KMS-11 (cell line): ENCODE measurements around the gene RANBP3.

ENCODE experiments used
- H2AFZ ChIP-seq: fragments of 200-600 bp; sonication (generic); 2 replicates; pipeline ENCODE4 v1.6.1; 2016; ENCODE audit warnings: antibody characterized with exemption, mixed run types, low read depth
- H3K27ac ChIP-seq: fragments of 200-600 bp; sonication (generic); 2 replicates; pipeline ENCODE4 v1.6.1; 2016; ENCODE audit warnings: mild to moderate bottlenecking, mixed run types
- H3K27me3 ChIP-seq: fragments of 200-600 bp; sonication (generic); 2 replicates; pipeline ENCODE4 v1.6.1; 2017; ENCODE audit warnings: mild to moderate bottlenecking, low read depth, mixed run types, moderate library complexity; ENCODE audit not compliant: insufficient read depth
- H3K36me3 ChIP-seq: fragments of 200-600 bp; sonication (generic); 2 replicates; pipeline ENCODE4 v1.6.1; 2017; ENCODE audit warnings: mild to moderate bottlenecking, mixed run types; ENCODE audit not compliant: insufficient read depth
- H3K4me1 ChIP-seq: fragments of 200-600 bp; sonication (generic); 2 replicates; pipeline ENCODE4 v1.6.1; 2016; ENCODE audit warnings: mild to moderate bottlenecking, low read depth, mixed run types; ENCODE audit not compliant: poor library complexity, severe bottlenecking
- H3K4me2 ChIP-seq: fragments of 200-600 bp; sonication (generic); 2 replicates; pipeline ENCODE4 v1.7.0; 2016; ENCODE audit warnings: mild to moderate bottlenecking, mixed run types
- H3K4me3 ChIP-seq: fragments of 200-600 bp; sonication (generic); IDR thresholded peaks from 2 replicates; pipeline ENCODE4 v1.6.1; 2017; ENCODE audit warnings: low read depth, low read length, mixed read lengths; ENCODE audit not compliant: insufficient read depth
- H3K79me2 ChIP-seq: fragments of 200-600 bp; sonication (generic); 2 replicates; pipeline ENCODE4 v1.6.1; 2016; ENCODE audit warnings: low read depth, mixed run types; ENCODE audit not compliant: insufficient read depth
- H3K9ac ChIP-seq: fragments of 200-600 bp; sonication (generic); 2 replicates; pipeline ENCODE4 v1.6.1; 2016; ENCODE audit warnings: mild to moderate bottlenecking, mixed run types
- H4K20me1 ChIP-seq: fragments of 200-600 bp; sonication (generic); 2 replicates; pipeline ENCODE4 v1.6.1; 2016; ENCODE audit warnings: mild to moderate bottlenecking, mixed run types; ENCODE audit not compliant: insufficient read depth
- CTCF ChIP-seq: fragments of 200-600 bp; sonication (generic); conservative IDR thresholded peaks from 2 replicates; pipeline ENCODE4 v1.6.1; 2017; ENCODE audit warnings: low read depth, mild to moderate bottlenecking, antibody characterized with exemption, low read length, moderate library complexity, mixed read lengths

Gene RANBP3

GRCh38 chr19:6023085-6023682 lies 45.2 kb upstream of the RANBP3 start:
- H3K79me2 ChIP-seq = no peaks in the 10 kb centered on the region
- H4K20me1 ChIP-seq = no peaks in the 10 kb centered on the region
- no peaks in the 10 kb centered on the region for H3K4me1 ChIP-seq
- no peak overlapping the region for H2AFZ ChIP-seq
- no peak overlapping the region for H3K4me2 ChIP-seq
- no peaks in the 10 kb centered on the region for H3K27me3 ChIP-seq
- no peak overlapping the region for H3K27ac ChIP-seq
- H3K9ac ChIP-seq = no peak overlapping the region
- TF ChIP-seq CTCF = no peak
- H3K36me3 ChIP-seq = no peaks in the 10 kb centered on the region
- no peak overlapping the region for H3K4me3 ChIP-seq

- no peak overlapping the region for H2AFZ ChIP-seq
- H3K79me2 ChIP-seq = no peaks in the 10 kb centered on the region
- H3K4me1 ChIP-seq = no peaks in the 10 kb centered on the region
- H4K20me1 ChIP-seq = no peaks in the 10 kb centered on the region
- no peak; the same call in none of the 2 replicates for TF ChIP-seq CTCF
- H3K36me3 ChIP-seq = no peaks in the 10 kb centered on the region
- H3K27ac ChIP-seq = no peak overlapping the region
- H3K4me2 ChIP-seq = no peak overlapping the region
- H3K4me3 ChIP-seq = no peak overlapping the region
- H3K9ac ChIP-seq = no peak overlapping the region
- no peaks in the 10 kb centered on the region for H3K27me3 ChIP-seq
Observed at GRCh38 chr19:6022570-6023064, 44.7 kb upstream of the RANBP3 start.

- Histone ChIP-seq H3K9ac (no peak overlapping the region), H4K20me1 (no peaks in the 10 kb centered on the region), H3K4me2 (no peak overlapping the region), H3K4me1 (no peaks in the 10 kb centered on the region), H2AFZ (no peak overlapping the region), H3K4me3 (no peak overlapping the region), H3K27ac (no peak overlapping the region), H3K36me3 (no peaks in the 10 kb centered on the region), H3K27me3 (no peaks in the 10 kb centered on the region), H3K79me2 (no peaks in the 10 kb centered on the region)
- peak; percentile 68 for TF ChIP-seq CTCF
Observed at GRCh38 chr19:6021878-6022569, 44.1 kb upstream of the RANBP3 start.

- Histone ChIP-seq H3K36me3 (no peaks in the 10 kb centered on the region), H3K27ac (no peak overlapping the region), H3K4me2 (no peak overlapping the region), H3K9ac (no peak overlapping the region), H2AFZ (no peak overlapping the region), H3K79me2 (no peaks in the 10 kb centered on the region), H3K4me1 (no peaks in the 10 kb centered on the region), H3K4me3 (no peak overlapping the region), H4K20me1 (no peaks in the 10 kb centered on the region), H3K27me3 (no peaks in the 10 kb centered on the region)
- no peak; the same call in 1 of the 2 replicates for TF ChIP-seq CTCF
Observed at GRCh38 chr19:6020972-6021805, 43.2 kb upstream of the RANBP3 start.
